Gastrocnemius medialis (tissue), 4 donors: ENCODE measurements around the gene NANP. TPM values are rescaled to one million over a fixed set of nuclear protein-coding genes. Genes with fewer than 3 reads are reported as not detected.
"Not testable (repeated sequence)": the region's sequence is repeated elsewhere in the genome, so short reads cannot be mapped to it uniquely, and the experiment has no call there.

Experiments used
- ATAC-seq, 2 donors: fragments of 150-250 bp; one replicate each; pipeline ENCODE4 v1.9.1; 2016
- DNase-seq, 2 donors: peaks; one replicate each; pipeline ENCODE4 v3.0.0-alpha.2; 2019
- H3K27ac ChIP-seq, 4 donors: fragments of 200-600 bp; sonication (generic); 1 replicate in 1 of 4; 2 replicates in 3 of 4; pipeline ENCODE4 v1.5.1; 2016 to 2018; ENCODE audit warnings: mild to moderate bottlenecking in 2 of 4, moderate library complexity in 1 of 4
- H3K27me3 ChIP-seq, 3 donors: fragments of 200-600 bp; sonication (generic) in 2 of 3; 1 replicate in 1 of 3; 2 replicates in 2 of 3; pipeline versions ENCODE4 v1.5.1 to v1.6.0; 2016 to 2019; ENCODE audit warnings: mild to moderate bottlenecking in 1 of 3, moderate library complexity in 1 of 3
- H3K36me3 ChIP-seq, 2 donors: fragments of 200-600 bp; sonication (generic) in 1 of 2; one replicate each; pipeline ENCODE4 v1.5.1; 2017 to 2018
- H3K4me1 ChIP-seq, 2 donors: fragments of 200-600 bp; sonication (generic) in 1 of 2; one replicate each; pipeline ENCODE4 v1.5.1; 2016 to 2017; ENCODE audit warnings: mild to moderate bottlenecking in 2 of 2
- H3K4me3 ChIP-seq, 4 donors: fragments of 200-600 bp; sonication (generic) in 3 of 4; 1 replicate in 1 of 4; 2 replicates in 3 of 4; pipeline ENCODE4 v1.5.1; 2016 to 2019; ENCODE audit warnings: mild to moderate bottlenecking in 2 of 4
- H3K9me3 ChIP-seq, 3 donors: fragments of 200-600 bp; sonication (generic) in 2 of 3; 1 replicate in 1 of 3; 2 replicates in 2 of 3; pipeline ENCODE4 v1.5.1; 2016 to 2019
- POLR2A ChIP-seq, 2 donors: fragments of 450-650 bp; IDR thresholded peaks; one replicate each; pipeline ENCODE4 v1.6.1; 2017; ENCODE audit warnings: antibody characterized with exemption in 2 of 2, mild to moderate bottlenecking in 2 of 2, moderate library complexity in 2 of 2
- in situ Hi-C, 4 donors: fragments of 200-750 bp; cut with MboI; loops; one replicate each; pipeline versions ENCODE4 v1.15.0 to v1.8.0; 2017; ENCODE audit warnings: low sequenced_read_pairs in 4 of 4
- intact Hi-C: fragments of 100-400 bp; cut with DNase I; formaldehyde crosslinking; loops from one replicate; pipeline ENCODE4 v1.15.1; 2023; ENCODE audit warnings: low total_unique reads
- total RNA-seq, 4 donors: library from RNA; depleted of rRNA; stranded (reverse); fragments of >200 nt; gene quantifications; one replicate each; pipeline versions ENCODE4 v1.1.0 to v1.2.3, GENCODE V29; 2016
- TF ChIP-seq, protein P1 (sequence below), 5 experiments: fragments of 450-650 bp in 3 of 5; fragments of 200-600 bp in 2 of 5; sonication (generic) in 2 of 5; IDR thresholded peaks in 4 of 5; conservative IDR thresholded peaks in 1 of 5; 1 replicate in 4 of 5; 2 replicates in 1 of 5; pipeline ENCODE4 v1.5.1; 2016 to 2019; ENCODE audit warnings: antibody characterized with exemption in 5 of 5, mild to moderate bottlenecking in 3 of 5, moderate library complexity in 3 of 5

Gene NANP
- total RNA-seq, 4 donors from 2014 or later: 1.5 to 3.6 (median 2.6) TPM

DNA sequence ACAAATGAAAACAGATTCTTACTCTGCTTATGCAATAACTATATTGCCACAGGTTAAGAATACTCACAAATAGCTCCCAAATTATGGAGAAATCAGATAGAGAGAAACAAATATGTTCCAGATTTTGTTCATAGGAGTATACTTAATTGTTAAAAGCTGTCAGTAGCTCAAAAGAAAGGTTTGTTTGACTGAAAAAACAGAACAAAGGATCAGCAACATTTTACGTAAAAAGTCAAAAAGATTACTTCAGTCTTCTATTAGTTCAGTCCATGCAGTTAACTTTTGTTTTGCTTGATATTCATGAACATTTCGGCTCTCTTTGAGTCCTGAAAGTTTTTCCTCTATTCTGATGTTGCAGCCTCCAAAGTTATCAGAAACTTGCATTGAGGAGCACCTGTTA lies 13.4 kb upstream of the NANP start:
- no peak overlapping the region for H3K27ac ChIP-seq
- no peaks in the 10 kb centered on the region for H3K36me3 ChIP-seq
- H3K4me1 ChIP-seq: no peaks in the 10 kb centered on the region
- no peaks in the 10 kb centered on the region for H3K9me3 ChIP-seq
- H3K27me3 ChIP-seq: no peaks in the 10 kb centered on the region
- in situ Hi-C loops: no loop called here
- no peak for DNase-seq
- TF ChIP-seq POLR2A (IDR thresholded peaks at IDR 0.05): no peak
- TF ChIP-seq, protein P1, sequence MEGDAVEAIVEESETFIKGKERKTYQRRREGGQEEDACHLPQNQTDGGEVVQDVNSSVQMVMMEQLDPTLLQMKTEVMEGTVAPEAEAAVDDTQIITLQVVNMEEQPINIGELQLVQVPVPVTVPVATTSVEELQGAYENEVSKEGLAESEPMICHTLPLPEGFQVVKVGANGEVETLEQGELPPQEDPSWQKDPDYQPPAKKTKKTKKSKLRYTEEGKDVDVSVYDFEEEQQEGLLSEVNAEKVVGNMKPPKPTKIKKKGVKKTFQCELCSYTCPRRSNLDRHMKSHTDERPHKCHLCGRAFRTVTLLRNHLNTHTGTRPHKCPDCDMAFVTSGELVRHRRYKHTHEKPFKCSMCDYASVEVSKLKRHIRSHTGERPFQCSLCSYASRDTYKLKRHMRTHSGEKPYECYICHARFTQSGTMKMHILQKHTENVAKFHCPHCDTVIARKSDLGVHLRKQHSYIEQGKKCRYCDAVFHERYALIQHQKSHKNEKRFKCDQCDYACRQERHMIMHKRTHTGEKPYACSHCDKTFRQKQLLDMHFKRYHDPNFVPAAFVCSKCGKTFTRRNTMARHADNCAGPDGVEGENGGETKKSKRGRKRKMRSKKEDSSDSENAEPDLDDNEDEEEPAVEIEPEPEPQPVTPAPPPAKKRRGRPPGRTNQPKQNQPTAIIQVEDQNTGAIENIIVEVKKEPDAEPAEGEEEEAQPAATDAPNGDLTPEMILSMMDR (IDR thresholded peaks at IDR 0.05 in 4 of 5, conservative IDR thresholded peaks at IDR 0.05 in 1 of 5): no peak
- intact Hi-C loops: no loop called here
- ATAC-seq: no peak
- no peak overlapping the region for H3K4me3 ChIP-seq

DNA sequence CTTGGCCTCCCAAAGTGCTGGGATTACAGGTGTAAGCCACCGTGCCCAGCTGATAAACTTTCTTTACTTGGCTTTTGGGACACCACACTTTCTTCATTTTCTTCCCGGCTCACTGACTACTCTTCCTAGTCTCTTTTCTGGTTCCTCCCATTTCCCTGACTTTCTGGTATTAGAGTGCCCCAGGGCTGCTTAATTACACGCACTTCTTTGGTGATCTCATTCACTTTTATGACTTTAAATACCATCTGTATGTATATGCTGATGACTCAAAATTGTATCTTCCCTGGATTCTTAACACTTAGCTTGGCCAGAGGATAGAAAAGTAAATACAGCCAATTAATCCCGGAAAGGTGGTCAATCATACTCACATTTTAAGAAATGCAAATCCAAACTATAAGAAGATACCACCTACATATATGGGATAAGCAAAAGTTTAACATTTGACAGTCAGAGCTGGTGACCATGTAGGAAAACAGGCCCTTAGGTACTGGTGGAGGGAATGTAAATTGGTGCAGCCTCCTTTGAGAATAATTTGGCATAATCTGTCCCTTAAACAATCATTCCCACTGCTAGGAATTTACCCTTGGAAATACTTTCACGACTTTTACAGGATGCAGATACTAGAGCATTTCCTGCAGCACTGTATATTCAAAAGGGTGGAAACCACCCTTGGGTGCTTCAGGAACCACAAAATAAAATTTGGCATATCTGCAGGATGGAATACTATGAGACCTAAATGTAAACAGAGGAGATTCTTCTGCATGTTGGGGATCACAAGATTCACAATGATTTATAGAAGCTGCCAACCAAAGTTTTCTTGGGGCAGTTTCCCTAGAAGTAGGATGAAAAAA lies 9.4 kb upstream of the NANP start:
- no peak for ATAC-seq

DNA sequence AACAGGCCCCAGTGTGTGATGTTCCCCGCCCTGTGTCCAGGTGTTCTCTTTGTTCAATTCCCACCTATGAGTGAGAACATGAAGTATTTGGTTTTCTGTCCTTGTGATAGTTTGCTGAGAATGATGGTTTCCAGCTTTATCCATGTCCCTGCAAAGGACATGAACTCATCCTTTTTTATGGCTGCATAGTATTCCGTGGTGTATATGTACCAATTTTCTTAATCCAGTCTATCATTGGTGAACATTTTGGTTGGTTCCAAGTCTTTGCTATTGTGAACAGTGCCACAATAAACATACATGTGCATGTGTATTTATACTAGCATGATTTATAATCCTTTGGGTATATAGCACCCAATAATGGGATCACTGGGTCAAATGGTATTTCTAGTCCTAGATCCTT lies 6.8 kb upstream of the NANP start:
- in situ Hi-C loops, H3K27me3 ChIP-seq, ATAC-seq, intact Hi-C loops, H3K4me3 ChIP-seq, H3K27ac ChIP-seq, H3K36me3 ChIP-seq, DNase-seq, H3K9me3 ChIP-seq, H3K4me1 ChIP-seq: not testable (repeated sequence)

More for the DNA sequence above, 9.4 kb upstream of the NANP start:
- in situ Hi-C loops: no loop called here
- intact Hi-C loops: no loop called here
- no peaks in the 10 kb centered on the region for H3K27me3 ChIP-seq
- H3K4me3 ChIP-seq: no peak overlapping the region
- H3K9me3 ChIP-seq: no peaks in the 10 kb centered on the region
- no peak for DNase-seq
- H3K4me1 ChIP-seq: no peaks in the 10 kb centered on the region
- H3K36me3 ChIP-seq: no peaks in the 10 kb centered on the region
- TF ChIP-seq, protein P1 (IDR thresholded peaks at IDR 0.05 in 4 of 5, conservative IDR thresholded peaks at IDR 0.05 in 1 of 5): no peak
- no peak for TF ChIP-seq POLR2A (IDR thresholded peaks at IDR 0.05)
- no peak overlapping the region for H3K27ac ChIP-seq

DNA sequence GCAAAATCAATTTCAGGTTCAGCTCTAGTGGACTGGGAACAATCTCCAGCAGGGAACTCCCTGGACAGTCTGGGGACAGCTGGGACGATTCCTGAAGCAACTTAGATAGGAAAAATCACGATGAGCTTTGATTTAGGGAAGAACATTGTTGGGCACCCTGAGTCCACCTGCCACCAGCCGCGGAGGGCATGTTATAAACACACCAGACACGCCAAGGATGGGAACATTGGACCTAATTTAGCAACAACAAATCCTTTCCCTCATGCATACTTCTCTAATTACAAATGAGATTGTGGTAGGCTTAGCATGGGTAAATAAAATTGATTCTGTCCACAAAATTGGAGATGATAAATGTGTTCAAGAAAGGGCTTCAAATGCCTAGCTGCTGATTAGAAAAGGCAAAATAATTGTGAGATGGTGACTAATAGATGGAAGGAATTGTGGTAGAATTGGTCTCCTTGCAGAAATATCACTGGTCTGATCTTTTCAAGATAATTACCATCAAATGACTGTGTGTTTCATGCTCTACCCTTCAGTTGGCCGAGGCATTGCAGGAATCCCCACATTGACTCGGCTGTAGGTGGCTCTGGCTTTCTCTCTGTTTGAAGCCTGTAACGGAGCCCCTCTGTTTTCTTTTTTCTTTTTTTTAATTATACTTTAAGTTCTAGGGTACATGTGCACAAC lies 6.1 kb upstream of the NANP start:
- intact Hi-C loops: no loop called here
- no peak for DNase-seq
- in situ Hi-C loops: loop anchor here in 1 of 4 donors (5.0 kb wide), 1 partner anchor 62 kb away; no protein-coding TSS in a partner anchor

More for the DNA sequence above, 6.1 kb upstream of the NANP start:
- Histone ChIP-seq H3K9me3 (no peaks in the 10 kb centered on the region), H3K4me1 (no peaks in the 10 kb centered on the region), H3K36me3 (no peaks in the 10 kb centered on the region), H3K27ac (no peak overlapping the region), H3K4me3 (no peak overlapping the region), H3K27me3 (no peaks in the 10 kb centered on the region)
- ATAC-seq: no peak
- TF ChIP-seq, protein P1 (IDR thresholded peaks at IDR 0.05 in 4 of 5, conservative IDR thresholded peaks at IDR 0.05 in 1 of 5): no peak
- TF ChIP-seq POLR2A (IDR thresholded peaks at IDR 0.05): no peak
